Thoracic aorta (tissue), 2 donors: ENCODE data around the gene OTOG. TPM values are rescaled to one million over a fixed set of nuclear protein-coding genes. Genes with fewer than 3 reads are reported as not detected.

Experiments used
- ATAC-seq: fragments of 150-250 bp; one replicate; pipeline ENCODE4 v1.8.0; 2017; ENCODE audit warnings: low read depth; ENCODE audit not compliant: insufficient number of reproducible peaks, low FRiP score
- DNase-seq: peaks from one replicate; pipeline ENCODE4 v3.0.0-alpha.2; 2020; ENCODE audit warnings: low spot score
- H3K27ac ChIP-seq, 2 donors: fragments of 200-600 bp; sonication (generic); 1 replicate in 1 of 2; 2 replicates in 1 of 2; pipeline ENCODE4 v1.5.1; 2016; ENCODE audit warnings: mild to moderate bottlenecking in 2 of 2, moderate library complexity in 2 of 2
- H3K27me3 ChIP-seq: fragments of 200-600 bp; sonication (generic); replicated peaks from 2 replicates; pipeline ENCODE4 v1.6.0; 2016; ENCODE audit warnings: mild to moderate bottlenecking; ENCODE audit not compliant: insufficient read depth
- H3K36me3 ChIP-seq: fragments of 200-600 bp; sonication (generic); one replicate; pipeline ENCODE4 v1.5.1; 2016
- H3K4me1 ChIP-seq, 2 donors: fragments of 200-600 bp; sonication (generic); 1 replicate in 1 of 2; 2 replicates in 1 of 2; pipeline versions ENCODE4 v1.5.1 to v1.6.0; 2016; ENCODE audit warnings: low read depth in 2 of 2, mild to moderate bottlenecking in 1 of 2; ENCODE audit not compliant: control insufficient read depth in 1 of 2
- H3K4me3 ChIP-seq: fragments of 200-600 bp; sonication (generic); 2 replicates; pipeline ENCODE4 v1.5.1; 2016; ENCODE audit warnings: mild to moderate bottlenecking
- H3K9me3 ChIP-seq: fragments of 200-600 bp; sonication (generic); 2 replicates; pipeline ENCODE4 v1.5.1; 2016
- total RNA-seq, 2 donors: library from RNA; depleted of rRNA; stranded (reverse); fragments of >200 nt; gene quantifications; one replicate each; pipeline versions ENCODE4 v1.1.0 to v1.2.3, GENCODE V29; 2016
- TF ChIP-seq, protein P1 (sequence below): fragments of 200-600 bp; sonication (generic); IDR thresholded peaks from one replicate; pipeline ENCODE4 v1.5.1; 2019; ENCODE audit warnings: antibody characterized with exemption

OTOG gene
- total RNA-seq, 2 donors from 2014 or later = not detected

- Histone ChIP-seq H3K27ac (no peak overlapping the region), H3K4me3 (no peak overlapping the region), H3K9me3 (no peaks in the 10 kb centered on the region), H3K27me3 (no peaks in the 10 kb centered on the region), H3K4me1 (peaks cover 3 to 5% of the 10 kb centered on the region in 2 donors), H3K36me3 (no peaks in the 10 kb centered on the region)
- DNase-seq (no peak), ATAC-seq (no peak)
- TF ChIP-seq, protein P1, sequence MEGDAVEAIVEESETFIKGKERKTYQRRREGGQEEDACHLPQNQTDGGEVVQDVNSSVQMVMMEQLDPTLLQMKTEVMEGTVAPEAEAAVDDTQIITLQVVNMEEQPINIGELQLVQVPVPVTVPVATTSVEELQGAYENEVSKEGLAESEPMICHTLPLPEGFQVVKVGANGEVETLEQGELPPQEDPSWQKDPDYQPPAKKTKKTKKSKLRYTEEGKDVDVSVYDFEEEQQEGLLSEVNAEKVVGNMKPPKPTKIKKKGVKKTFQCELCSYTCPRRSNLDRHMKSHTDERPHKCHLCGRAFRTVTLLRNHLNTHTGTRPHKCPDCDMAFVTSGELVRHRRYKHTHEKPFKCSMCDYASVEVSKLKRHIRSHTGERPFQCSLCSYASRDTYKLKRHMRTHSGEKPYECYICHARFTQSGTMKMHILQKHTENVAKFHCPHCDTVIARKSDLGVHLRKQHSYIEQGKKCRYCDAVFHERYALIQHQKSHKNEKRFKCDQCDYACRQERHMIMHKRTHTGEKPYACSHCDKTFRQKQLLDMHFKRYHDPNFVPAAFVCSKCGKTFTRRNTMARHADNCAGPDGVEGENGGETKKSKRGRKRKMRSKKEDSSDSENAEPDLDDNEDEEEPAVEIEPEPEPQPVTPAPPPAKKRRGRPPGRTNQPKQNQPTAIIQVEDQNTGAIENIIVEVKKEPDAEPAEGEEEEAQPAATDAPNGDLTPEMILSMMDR = no peak
Measured at GRCh38 chr11:17513853-17514252, 33.2 kb upstream of the OTOG start.

- no peak for DNase-seq
- H3K36me3 ChIP-seq = no peaks in the 10 kb centered on the region
- H3K27ac ChIP-seq = no peak overlapping the region
- TF ChIP-seq, protein P1 = no peak
- no peaks in the 10 kb centered on the region for H3K27me3 ChIP-seq
- no peak for ATAC-seq
- H3K9me3 ChIP-seq = no peaks in the 10 kb centered on the region
- H3K4me1 ChIP-seq = no peaks in the 10 kb centered on the region
- H3K4me3 ChIP-seq = no peak overlapping the region
Measured at GRCh38 chr11:17514476-17514875, 32.6 kb upstream of the OTOG start.

GRCh38 chr11:17515443-17516176 lies 31.4 kb upstream of the OTOG start:
- no peak for ATAC-seq
- no peak for DNase-seq
- H3K27ac ChIP-seq = no peak overlapping the region
- H3K4me1 ChIP-seq = no peaks in the 10 kb centered on the region
- no peaks in the 10 kb centered on the region for H3K36me3 ChIP-seq
- TF ChIP-seq, protein P1 = no peak
- no peaks in the 10 kb centered on the region for H3K9me3 ChIP-seq
- H3K27me3 ChIP-seq = no peaks in the 10 kb centered on the region
- H3K4me3 ChIP-seq = no peak overlapping the region

DNA sequence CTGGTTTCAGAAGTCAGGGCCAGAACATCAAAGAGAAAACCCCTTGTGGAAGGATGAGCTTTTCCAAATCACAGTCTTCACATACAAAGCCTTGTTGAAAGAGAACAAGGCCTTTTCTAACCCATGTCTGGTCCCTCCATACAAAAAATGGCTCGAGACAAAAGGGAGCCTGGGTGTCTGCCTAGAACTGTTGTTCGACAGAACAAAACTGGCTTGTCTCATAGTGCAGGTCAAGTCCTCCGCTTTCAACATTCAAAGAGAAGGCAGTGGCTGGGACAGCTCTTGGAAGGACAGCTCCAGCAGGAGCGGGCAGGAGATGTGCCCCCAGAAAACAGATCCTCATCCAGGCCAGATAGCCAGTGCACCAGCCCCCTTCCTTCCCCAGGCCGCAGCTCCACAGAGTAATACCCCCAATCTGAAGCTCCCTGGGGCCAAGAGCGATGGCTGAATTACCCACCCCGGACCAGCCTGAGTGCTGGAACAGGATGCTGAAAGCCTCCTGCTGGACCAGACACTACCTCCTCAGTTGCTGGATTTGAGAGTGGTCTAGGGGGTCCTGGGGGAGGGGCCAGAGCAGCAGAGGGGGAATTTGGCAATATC lies 30.4 kb upstream of the OTOG start:
- H3K4me1 ChIP-seq = no peaks in the 10 kb centered on the region
- H3K4me3 ChIP-seq = no peak overlapping the region
- H3K27ac ChIP-seq = no peak overlapping the region
- no peaks in the 10 kb centered on the region for H3K27me3 ChIP-seq
- ATAC-seq (no peak), DNase-seq (no peak)
- no peaks in the 10 kb centered on the region for H3K9me3 ChIP-seq
- TF ChIP-seq, protein P1 = no peak
- no peaks in the 10 kb centered on the region for H3K36me3 ChIP-seq

DNA sequence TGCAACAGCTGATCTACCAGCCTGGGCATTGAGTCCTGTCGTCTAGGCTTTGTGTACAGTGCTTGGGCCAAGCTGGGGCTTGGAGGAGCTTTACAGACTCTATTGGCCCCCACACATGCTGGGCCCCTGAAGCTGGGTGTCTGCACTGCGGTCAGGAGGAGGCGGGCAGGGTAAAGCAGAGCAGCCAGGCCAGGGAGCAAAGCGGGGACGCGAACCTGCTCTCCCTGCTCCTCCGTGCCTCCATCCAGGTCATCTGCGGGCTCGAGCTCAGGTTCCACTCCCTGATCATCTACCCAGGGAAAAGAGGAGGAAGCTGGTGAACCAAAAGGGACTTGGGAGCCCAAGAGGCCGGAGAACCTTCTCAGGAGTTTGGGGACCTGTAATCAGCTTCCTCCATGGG lies 29.9 kb upstream of the OTOG start:
- TF ChIP-seq, protein P1 = no peak
- no peak overlapping the region for H3K27ac ChIP-seq
- H3K27me3 ChIP-seq = no peaks in the 10 kb centered on the region
- H3K36me3 ChIP-seq = no peaks in the 10 kb centered on the region
- H3K4me3 ChIP-seq = no peak overlapping the region
- H3K9me3 ChIP-seq = no peaks in the 10 kb centered on the region
- ATAC-seq = no peak
- no peak for DNase-seq
- no peaks in the 10 kb centered on the region for H3K4me1 ChIP-seq
